EH (cell line): ENCODE measurements around the gene EGFL8.

Experiments used
- DNase-seq: peaks from one replicate; pipeline ENCODE4 v3.0.0-alpha.2; 2015; ENCODE audit warnings: low read depth

The EGFL8 gene

DNA sequence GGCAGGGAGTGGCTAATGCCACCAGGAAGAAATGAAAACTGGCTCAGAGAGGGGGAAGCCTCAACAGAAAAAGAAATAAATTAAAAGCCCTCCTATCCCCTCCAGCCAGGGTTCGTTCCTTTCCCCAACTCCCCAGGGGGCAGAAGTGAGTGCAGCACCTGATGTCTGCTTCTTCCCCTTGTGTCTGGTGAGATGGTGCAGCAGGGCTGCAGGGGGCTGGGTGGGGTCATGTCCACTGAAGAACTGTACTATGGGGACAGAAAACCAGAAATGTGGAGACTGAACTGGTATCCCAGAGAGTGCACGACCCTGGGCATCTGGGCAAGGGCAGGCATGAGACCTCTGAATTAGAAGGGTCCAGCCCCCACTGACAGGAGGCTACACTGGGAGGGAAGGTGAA, 4.0 kb downstream of the EGFL8 start:
- DNase-seq: no peak

DNA sequence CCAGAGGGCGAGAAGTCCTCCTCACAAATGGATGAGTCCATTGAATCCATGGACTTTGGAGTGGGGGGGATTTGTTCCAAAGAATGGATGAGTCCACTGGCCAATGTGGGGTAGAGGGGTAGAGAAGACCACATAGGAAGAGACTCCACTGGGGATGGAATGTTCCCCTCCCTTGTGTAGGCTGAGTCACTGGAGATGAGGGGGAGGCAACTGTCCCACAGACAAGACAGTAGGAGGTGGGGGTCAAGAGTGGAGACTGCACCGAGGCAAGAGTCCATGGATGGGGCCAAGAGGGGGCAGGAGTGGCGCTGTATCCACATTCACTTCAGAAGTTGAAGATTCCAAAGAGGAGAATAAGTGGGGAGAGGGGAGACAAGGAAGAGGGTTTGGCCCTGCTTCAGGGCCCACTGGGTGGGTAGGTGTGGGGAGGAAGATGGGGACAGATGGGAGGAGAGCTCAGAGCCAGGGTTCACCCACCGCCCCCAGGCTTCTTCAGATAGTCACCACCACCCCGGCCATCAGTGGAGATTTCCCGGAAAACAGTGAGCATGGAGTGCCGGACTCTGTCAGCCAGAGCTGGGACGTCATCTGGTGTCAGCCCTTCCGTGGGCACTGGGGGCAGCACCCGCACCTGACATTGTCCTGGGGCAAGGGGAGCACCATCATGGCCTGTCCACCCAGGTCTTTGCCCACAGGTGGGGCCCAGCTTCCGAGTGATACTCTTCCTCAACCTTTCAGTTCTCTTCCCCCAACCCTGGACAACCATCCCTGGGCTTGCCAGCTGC, 4.6 kb downstream of the EGFL8 start:
- DNase-seq: peak; percentile 46

- DNase-seq: peak; percentile 29
These were observed 5.9 kb downstream of the EGFL8 start for GRCh38 chr6:32170294-32170693.

- DNase-seq: no peak
These were observed 6.8 kb downstream of the EGFL8 start for GRCh38 chr6:32171234-32171633.

GRCh38 chr6:32173051-32173727, 8.8 kb downstream of the EGFL8 start:
- DNase-seq: no peak

GRCh38 chr6:32174416-32174815, 10.0 kb downstream of the EGFL8 start:
- DNase-seq: no peak

- no peak for DNase-seq
These were observed 10.9 kb downstream of the EGFL8 start for GRCh38 chr6:32175322-32175710.

DNA sequence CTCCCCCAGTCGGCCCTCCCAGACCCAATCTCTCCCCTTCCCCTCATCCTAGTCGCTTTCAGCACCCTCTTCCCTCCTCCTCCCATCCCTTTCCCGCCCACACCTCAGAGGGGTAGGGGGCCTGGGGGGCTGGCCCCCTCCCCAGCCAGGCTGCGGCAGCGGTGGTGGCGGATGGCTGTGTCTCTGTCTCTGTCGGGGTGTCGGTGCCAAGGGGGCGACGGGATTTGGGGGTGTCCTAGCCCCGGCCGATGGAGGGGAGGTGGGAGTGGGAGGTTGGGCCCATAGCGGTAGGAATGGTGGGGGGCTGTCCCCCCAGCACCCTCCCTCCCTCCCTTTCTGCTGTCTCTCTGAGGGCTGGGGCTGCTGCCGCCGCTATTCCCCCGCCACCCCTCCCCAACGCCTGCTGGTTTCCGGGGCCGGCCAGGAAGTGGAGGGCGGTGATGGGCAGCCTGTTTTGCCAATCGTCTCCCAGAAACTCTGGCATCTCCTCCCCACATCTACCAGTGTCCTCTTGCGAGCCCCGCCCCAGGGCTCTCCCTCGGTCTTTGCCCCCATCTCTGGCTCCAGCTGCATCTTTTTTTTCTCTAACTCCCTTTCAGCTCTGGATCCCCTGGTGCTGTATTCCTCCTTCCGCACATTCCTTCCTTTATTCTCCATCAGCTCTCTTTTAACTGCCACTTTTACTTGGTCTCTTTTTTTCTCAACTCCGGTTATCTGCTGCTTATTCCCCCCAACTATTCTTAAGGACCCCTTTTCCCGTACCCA, 11.5 kb downstream of the EGFL8 start, which contains the start of gene AGPAT1:
Gene AGPAT1, minus strand, starts transcription at position 374 of the 765 bp plus-strand sequence. CDS start 4,588 bp downstream, outside the sequence.
- peak; percentile 98 for DNase-seq

- peak; percentile 66 for DNase-seq
These were observed 12.2 kb downstream of the EGFL8 start for GRCh38 chr6:32176476-32177182.

DNA sequence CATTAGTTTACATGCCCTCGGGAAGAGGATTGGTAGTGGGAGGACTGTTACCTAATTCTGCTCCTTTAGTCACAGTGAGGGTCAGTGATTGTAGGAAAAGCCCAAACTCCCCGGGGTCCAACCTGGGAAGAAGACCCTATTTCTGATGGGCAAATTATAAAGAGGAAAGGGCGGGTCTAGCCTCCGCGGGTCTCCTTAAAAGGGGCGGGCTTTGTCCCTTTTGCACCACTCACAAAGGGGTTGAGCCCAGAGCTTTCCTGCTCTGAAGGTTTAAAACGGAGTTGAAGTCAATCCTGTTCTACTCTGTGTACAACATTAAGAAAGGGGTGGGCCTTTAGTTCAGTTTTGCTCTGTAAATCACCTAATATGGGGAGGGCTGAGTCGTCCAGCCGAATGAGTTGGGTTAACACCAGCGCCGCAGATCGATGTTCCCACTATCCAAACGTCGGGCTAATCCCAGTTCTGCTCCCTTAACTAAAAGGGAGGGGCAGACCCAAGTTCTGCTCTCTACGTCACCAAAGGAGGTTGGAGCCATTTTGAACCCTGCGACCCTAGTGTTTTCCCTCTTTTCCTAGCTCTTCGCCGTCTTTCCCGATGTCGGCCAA, 12.9 kb downstream of the EGFL8 start:
- no peak for DNase-seq

GRCh38 chr6:32177788-32178546, 13.6 kb downstream of the EGFL8 start, which contains the start of gene RNF5:
Gene RNF5 (plus strand): TSS chr6:32178405. CDS start chr6:32178512, 107 bp downstream.
- peak; percentile 100 for DNase-seq

DNA sequence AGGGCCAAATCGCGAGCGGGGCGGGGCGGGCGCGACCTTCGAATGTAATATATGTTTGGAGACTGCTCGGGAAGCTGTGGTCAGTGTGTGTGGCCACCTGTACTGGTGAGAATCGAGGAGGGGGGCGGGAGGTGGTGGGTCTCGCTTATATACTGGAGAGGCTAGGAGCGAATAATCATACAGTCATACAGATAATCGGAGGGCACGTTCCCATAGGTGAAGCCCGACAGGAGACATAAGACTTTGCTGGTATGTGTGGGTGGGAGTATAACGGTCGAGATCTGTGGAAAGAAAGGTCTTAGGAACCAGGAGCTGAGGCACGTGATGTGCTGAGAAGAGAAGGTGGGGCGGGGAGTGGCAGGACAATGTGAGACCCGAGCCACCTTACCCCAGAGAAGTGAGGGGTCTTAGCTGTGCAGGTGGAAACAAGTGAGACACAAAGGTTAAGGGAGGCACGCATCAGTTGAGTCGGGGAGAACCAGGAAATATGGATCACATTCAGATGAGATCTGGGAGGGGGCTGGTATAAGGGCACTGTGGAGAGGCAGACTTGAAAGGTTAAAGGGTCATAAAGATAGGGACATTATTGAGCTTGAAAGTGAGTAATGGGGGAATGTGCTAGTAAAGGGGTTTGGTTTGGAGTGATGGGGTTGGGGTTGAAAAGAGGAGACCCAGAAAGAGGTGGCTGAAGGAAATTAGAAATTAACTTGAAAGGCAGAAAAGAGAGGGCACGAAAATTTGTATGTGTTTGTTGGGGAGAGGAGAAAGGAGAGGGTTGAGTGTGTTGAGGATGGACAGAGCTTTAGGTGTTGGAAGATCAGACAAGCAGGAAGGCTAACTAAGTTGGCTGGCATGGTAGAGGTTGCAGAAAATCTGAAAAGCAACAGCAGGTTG, 14.4 kb downstream of the EGFL8 start:
- no peak for DNase-seq

GRCh38 chr6:32179766-32180405, 15.5 kb downstream of the EGFL8 start:
- DNase-seq: no peak

- no peak for DNase-seq
These were observed 16.8 kb downstream of the EGFL8 start for GRCh38 chr6:32181148-32181702.

DNA sequence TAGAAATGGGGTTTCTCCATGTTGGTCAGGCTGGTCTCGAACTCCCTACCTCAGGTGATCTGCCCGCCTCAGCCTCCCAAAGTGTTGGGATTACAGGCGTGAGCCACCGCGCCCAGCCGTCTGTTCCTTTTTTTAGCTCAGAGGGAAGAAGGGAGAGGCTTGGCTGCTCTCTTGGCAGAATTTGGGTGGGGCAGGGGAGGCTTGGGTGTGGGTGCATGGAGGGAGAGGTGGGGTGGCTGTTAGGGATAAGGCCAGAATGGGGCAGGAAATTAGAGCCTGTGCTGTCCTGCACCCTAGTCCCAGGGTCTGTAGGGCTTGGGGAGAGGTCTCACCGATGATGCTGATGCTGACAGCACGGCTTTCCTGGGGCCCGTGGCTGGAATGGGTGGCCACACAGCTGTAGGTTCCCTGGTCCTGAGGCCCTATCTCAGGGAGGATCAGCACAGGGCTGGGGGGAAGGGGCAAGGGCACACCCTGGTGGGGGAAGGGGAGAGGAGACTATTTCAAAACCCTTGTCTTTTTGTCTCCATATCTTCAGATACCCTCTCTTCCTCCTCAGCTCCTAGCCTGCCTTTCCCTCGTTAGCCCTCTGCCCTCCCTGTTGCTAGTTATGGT, 17.6 kb downstream of the EGFL8 start:
- DNase-seq: no peak

DNA sequence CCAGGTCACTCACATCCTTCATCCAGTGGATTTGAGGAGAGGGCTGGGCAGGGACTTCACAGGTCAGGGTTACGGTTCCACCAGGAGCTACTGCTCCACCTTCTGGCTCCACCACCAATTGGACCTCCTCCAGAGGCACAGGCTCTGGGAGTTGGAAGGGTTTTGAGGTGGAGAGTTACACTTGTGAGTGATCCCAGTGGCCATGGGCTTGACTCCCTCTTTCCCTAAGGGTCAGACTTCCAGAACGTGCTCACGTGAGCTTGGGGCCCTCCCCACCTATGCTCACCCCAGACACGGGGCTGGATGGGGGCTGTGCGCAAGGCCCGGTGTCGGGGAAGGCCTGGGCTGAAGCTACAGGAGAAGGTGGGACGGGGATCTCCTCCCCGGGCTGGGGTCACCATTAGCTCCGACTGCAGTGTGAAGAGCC, 18.2 kb downstream of the EGFL8 start:
- DNase-seq: no peak

DNA sequence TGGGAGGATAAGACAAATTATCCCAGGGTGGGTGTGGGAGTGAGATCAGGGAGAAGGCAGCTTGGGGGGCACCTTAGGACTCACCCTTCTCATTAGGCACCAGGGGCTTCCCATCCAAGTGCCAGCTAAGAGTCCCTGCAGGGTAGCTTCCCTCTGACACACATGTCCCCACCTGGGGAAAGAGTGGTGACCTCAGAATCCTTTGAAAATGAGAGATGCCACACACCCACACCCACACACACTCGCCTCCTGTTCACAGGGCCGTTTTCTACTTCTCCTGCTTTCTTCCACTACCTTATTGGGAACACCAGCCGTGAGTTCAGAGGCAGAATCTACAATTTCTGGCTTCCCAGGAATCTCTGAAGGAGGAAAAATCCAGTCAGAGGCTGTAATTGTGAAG, 18.6 kb downstream of the EGFL8 start:
- no peak for DNase-seq

- DNase-seq: no peak
These were observed 19.2 kb downstream of the EGFL8 start for GRCh38 chr6:32183483-32184083.
